A673 (cell line): Measurements from ENCODE around the gene PROSER3. TPM values are rescaled to one million over a fixed set of nuclear protein-coding genes. Genes with fewer than 3 reads are reported as not detected.
"Not testable (repeated sequence)": the region's sequence is repeated elsewhere in the genome, so short reads cannot be mapped to it uniquely, and the experiment has no call there.

Source experiments
- BruUV-seq: library from RNA; stranded (reverse); fragments of 400-500 nt; replicated peaks from 2 replicates; lab custom pipeline; 2021; lab: Mats Ljungman, UMichigan
- CTCF ChIA-PET: fragments of 300-600 bp; sonication (Branson Sonifier 250); formaldehyde crosslinking; loops from one replicate; lab custom pipeline; 2022; ENCODE audit warnings: antibody characterized with exemption; lab: Charles Lee
- POLR2A ChIA-PET: fragments of 300-600 bp; sonication (Branson Sonifier 250); formaldehyde crosslinking; loops from one replicate; lab custom pipeline; 2022; ENCODE audit warnings: antibody characterized with exemption; ENCODE audit not compliant: low non-redundant PET; lab: Charles Lee
- DNase-seq: peaks from one replicate; pipeline ENCODE4 v3.0.0-alpha.2; 2015; ENCODE audit warnings: low spot score
- H3K27ac ChIP-seq: fragments of 200-600 bp; sonication (generic); 2 replicates; pipeline ENCODE4 v1.5.1; 2016; ENCODE audit warnings: mixed run types, low read depth, mild to moderate bottlenecking, mixed read lengths, antibody characterized with exemption, low read length; ENCODE audit not compliant: poor library complexity, severe bottlenecking
- H3K27me3 ChIP-seq: fragments of 200-600 bp; sonication (generic); replicated peaks from 2 replicates; pipeline ENCODE4 v1.6.1; 2017; ENCODE audit warnings: mixed run types, low read depth, mild to moderate bottlenecking, mixed read lengths, antibody characterized with exemption, low read length; ENCODE audit not compliant: insufficient read depth, poor library complexity
- H3K36me3 ChIP-seq: fragments of 200-600 bp; sonication (generic); 2 replicates; pipeline ENCODE4 v1.6.1; 2016; ENCODE audit warnings: mixed run types, mild to moderate bottlenecking, mixed read lengths, antibody characterized with exemption, low read length; ENCODE audit not compliant: insufficient read depth, poor library complexity, severe bottlenecking
- H3K4me1 ChIP-seq: fragments of 200-600 bp; sonication (generic); 2 replicates; pipeline ENCODE4 v1.6.1; 2017; ENCODE audit warnings: mixed run types, mild to moderate bottlenecking, mixed read lengths, antibody characterized with exemption, low read length; ENCODE audit not compliant: insufficient read depth, poor library complexity, severe bottlenecking
- H3K4me3 ChIP-seq: fragments of 200-600 bp; sonication (generic); 2 replicates; pipeline ENCODE4 v1.5.1; 2016; ENCODE audit warnings: low read depth, mixed run types, mild to moderate bottlenecking, mixed read lengths, low read length; ENCODE audit not compliant: poor library complexity, severe bottlenecking
- H3K9me3 ChIP-seq: fragments of 200-600 bp; sonication (generic); 2 replicates; pipeline ENCODE4 v1.6.1; 2016; ENCODE audit warnings: mixed run types, low read depth, mild to moderate bottlenecking, mixed read lengths, antibody characterized with exemption, low read length; ENCODE audit not compliant: poor library complexity, severe bottlenecking
- EZH2 ChIP-seq: fragments of 200-600 bp; sonication (generic); IDR thresholded peaks from 2 replicates; pipeline ENCODE4 v1.6.1; 2017; ENCODE audit warnings: borderline replicate concordance, low read depth, mild to moderate bottlenecking, mixed read lengths, antibody characterized with exemption, low read length; ENCODE audit not compliant: poor library complexity, severe bottlenecking
- intact Hi-C: fragments of 100-400 bp; cut with micrococcal nuclease; formaldehyde crosslinking; loops from one replicate; pipeline ENCODE4 v1.10.0; 2022; ENCODE audit not compliant: unreplicated experiment
- total RNA-seq: library from RNA; stranded (reverse); gene quantifications from 2 replicates; pipeline ENCODE4 v1.2.3, GENCODE V29; 2021
- TF ChIP-seq, protein P1 (sequence below): fragments of 300-800, 200-600 bp; sonication (generic); conservative IDR thresholded peaks from 2 replicates; pipeline ENCODE4 v1.5.1; 2017; ENCODE audit warnings: low read depth, mild to moderate bottlenecking, antibody characterized with exemption, low read length, moderate library complexity, mixed read lengths

PROSER3 gene
- total RNA-seq, 1 experiment from 2014 or later = 38.4 TPM

DNA sequence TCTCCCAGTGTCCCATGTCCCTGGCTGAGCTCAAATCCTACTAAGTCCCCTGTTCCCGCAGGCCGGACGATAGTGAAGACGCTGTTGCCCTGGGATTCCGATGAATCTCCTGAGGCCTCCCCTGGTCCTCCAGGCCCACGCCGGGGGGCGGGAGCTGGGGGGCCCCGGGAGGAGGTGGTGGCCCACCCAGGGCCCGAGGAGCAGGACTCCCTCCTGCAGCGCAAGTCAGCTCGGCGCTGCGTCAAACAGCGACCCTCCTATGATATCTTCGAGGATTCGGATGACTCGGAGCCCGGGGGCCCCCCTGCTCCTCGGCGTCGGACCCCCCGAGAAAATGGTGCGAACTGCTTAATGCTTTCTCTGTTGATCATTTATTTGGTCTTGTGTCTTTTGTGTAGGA lies 34.3 kb upstream of the PROSER3 start:
- POLR2A ChIA-PET = no interaction called here
- CTCF ChIA-PET = interaction anchor here (0.6 kb wide), 1 partner anchor 90 kb away, joined by 3 read pairs; no protein-coding TSS in a partner anchor
- intact Hi-C loops = no loop called here
- no TSS peak for BruUV-seq
- Histone ChIP-seq H3K27ac (no peak overlapping the region), H3K4me1 (peaks cover 2% of the 10 kb centered on the region), H3K36me3 (peaks cover 80% of the 10 kb centered on the region), H3K4me3 (no peak overlapping the region), H3K9me3 (no peaks in the 10 kb centered on the region), H3K27me3 (no peaks in the 10 kb centered on the region)
- no peak for DNase-seq
- TF ChIP-seq, protein P1, sequence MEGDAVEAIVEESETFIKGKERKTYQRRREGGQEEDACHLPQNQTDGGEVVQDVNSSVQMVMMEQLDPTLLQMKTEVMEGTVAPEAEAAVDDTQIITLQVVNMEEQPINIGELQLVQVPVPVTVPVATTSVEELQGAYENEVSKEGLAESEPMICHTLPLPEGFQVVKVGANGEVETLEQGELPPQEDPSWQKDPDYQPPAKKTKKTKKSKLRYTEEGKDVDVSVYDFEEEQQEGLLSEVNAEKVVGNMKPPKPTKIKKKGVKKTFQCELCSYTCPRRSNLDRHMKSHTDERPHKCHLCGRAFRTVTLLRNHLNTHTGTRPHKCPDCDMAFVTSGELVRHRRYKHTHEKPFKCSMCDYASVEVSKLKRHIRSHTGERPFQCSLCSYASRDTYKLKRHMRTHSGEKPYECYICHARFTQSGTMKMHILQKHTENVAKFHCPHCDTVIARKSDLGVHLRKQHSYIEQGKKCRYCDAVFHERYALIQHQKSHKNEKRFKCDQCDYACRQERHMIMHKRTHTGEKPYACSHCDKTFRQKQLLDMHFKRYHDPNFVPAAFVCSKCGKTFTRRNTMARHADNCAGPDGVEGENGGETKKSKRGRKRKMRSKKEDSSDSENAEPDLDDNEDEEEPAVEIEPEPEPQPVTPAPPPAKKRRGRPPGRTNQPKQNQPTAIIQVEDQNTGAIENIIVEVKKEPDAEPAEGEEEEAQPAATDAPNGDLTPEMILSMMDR = no peak
- TF ChIP-seq EZH2 = no peak

DNA sequence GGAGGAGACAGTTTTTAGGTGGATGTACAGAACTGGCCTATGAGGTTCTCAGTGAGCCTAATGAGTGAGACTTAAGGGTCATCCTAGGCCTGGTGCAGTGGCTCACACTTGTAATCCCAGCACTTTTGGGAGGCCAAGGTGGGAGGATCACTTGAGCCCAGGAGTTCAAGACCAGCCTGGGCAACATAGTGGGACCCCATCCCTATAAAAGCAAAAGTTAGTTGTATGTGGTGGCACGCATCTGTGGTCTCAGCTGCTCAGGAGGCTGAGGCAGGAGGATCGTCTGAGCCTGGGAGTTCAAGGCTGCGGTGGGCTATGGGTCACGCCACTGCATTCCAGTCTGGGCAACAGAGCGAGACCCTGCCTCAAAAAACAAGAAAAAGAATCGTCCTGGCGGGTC lies 33.8 kb upstream of the PROSER3 start:
- CTCF ChIA-PET, H3K4me1 ChIP-seq, BruUV-seq, H3K4me3 ChIP-seq, H3K27ac ChIP-seq, H3K27me3 ChIP-seq, POLR2A ChIA-PET, H3K9me3 ChIP-seq, DNase-seq, intact Hi-C loops: not testable (repeated sequence)
- H3K36me3 ChIP-seq = peaks cover 84% of the 10 kb centered on the region

DNA sequence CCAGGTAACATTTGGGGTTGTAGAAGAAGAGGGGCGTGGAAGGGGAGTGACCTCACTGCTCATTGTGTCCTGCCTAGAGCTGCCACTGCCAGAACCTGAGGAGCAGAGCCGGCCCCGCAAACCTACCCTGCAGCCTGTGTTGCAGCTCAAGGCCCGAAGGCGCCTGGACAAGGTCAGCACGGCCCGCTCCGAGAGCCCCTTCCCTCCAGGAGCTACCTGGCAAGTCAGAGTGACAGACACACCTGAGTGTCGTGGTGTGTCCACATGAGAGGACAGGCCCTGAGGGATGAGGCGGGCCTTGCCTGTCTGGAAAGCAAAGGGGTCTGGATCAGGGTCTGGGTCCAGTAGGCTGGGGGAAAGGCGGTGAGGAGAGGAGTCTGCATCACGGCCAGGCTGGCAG lies 33.4 kb upstream of the PROSER3 start:
- Histone ChIP-seq H3K27me3 (no peaks in the 10 kb centered on the region), H3K36me3 (peaks cover 89% of the 10 kb centered on the region), H3K27ac (no peak overlapping the region), H3K9me3 (no peaks in the 10 kb centered on the region), H3K4me1 (no peaks in the 10 kb centered on the region), H3K4me3 (no peak overlapping the region)
- DNase-seq = no peak
- no TSS peak for BruUV-seq
- POLR2A ChIA-PET = no interaction called here
- intact Hi-C loops = no loop called here
- no peak for TF ChIP-seq EZH2
- TF ChIP-seq, protein P1 = no peak
- CTCF ChIA-PET = no interaction called here

DNA sequence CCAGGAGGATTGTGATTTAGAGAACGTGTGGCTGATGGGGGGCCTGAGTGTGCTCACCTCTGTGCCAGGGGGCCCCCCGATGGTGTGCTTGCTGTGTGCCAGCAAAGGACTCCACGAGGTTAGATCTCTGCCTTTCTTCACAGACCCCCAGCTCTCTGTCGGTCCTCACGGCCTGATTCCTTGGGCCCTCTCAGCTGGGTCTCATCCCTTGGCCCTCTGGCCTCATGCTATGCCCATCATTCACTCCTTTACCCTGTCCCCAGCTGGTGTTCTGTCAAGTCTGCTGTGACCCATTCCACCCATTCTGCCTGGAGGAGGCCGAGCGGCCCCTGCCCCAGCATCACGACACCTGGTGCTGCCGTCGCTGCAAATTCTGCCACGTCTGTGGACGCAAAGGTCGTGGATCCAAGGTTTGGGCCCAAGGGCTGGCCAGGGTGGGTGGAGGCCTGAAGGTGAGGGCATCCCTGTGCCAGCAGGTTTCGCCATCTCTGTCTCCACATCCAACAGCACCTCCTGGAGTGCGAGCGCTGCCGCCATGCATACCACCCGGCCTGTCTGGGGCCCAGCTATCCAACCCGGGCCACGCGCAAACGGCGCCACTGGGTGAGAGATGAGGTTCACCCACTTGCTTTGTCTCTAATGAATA lies 32.6 kb upstream of the PROSER3 start:
- no TSS peak for BruUV-seq
- no peak for TF ChIP-seq EZH2
- TF ChIP-seq, protein P1 = no peak
- intact Hi-C loops = no loop called here
- peaks cover 90% of the 10 kb centered on the region for H3K36me3 ChIP-seq
- ChIA-PET POLR2A (no interaction called here), CTCF (no interaction called here)
- H3K4me1 ChIP-seq = no peaks in the 10 kb centered on the region
- no peaks in the 10 kb centered on the region for H3K9me3 ChIP-seq
- no peaks in the 10 kb centered on the region for H3K27me3 ChIP-seq
- no peak for DNase-seq
- no peak overlapping the region for H3K27ac ChIP-seq
- H3K4me3 ChIP-seq = no peak overlapping the region
